K562 (cell line): ENCODE data around the gene PUDP. TPM values are rescaled to one million over a fixed set of nuclear protein-coding genes. Genes with fewer than 3 reads are reported as not detected.

Source experiments
- ATAC-seq: fragments of 200-7000 bp; cut with Tn5 transposase; 3 replicates; pipeline ENCODE4 v1.9.1; 2020; ENCODE audit warnings: moderate library complexity
- BruUV-seq: library from RNA; stranded (reverse); fragments of 400-500 nt; replicated peaks from 2 replicates; lab custom pipeline; 2021; lab: Mats Ljungman, UMichigan
- CTCF ChIA-PET: fragments of 300-600 bp; formaldehyde crosslinking; extraction: SDS; loops from one replicate; lab custom pipeline; 2021; ENCODE audit warnings: low intra/inter-chr PET ratio; lab: Yijun Ruan, JAX
- POLR2A ChIA-PET: fragments of 300-600, 350-650 bp; sonication (Branson Sonifier 250); formaldehyde crosslinking; extraction: SDS; loops from one replicate; lab custom pipeline; 2021; ENCODE audit warnings: antibody characterized with exemption, inconsistent platforms; lab: Yijun Ruan, JAX
- DNase-seq, 4 experiments: peaks; one replicate each; pipeline versions ENCODE4 v3.0.0 to v3.0.0-alpha.2; 2011 to 2018; ENCODE audit warnings: low spot score in 3 of 4, mixed read lengths in 3 of 4; ENCODE audit errors: extremely low read depth in 1 of 4
- FAIRE-seq: peaks from 2 replicates; lab custom pipeline; 2011; peaks lifted over from hg19 to GRCh38; lab: Jason Lieb, UNC
- H2AFZ ChIP-seq: 2 replicates; pipeline ENCODE4 v1.6.0; 2011; ENCODE audit warnings: low read depth, low read length, control low read depth, inconsistent platforms
- H3K27ac ChIP-seq: fragments of 200-600 bp; 3 replicates; pipeline ENCODE4 v1.8.0; 2011; ENCODE audit warnings: low read depth, mild to moderate bottlenecking, control low read depth, inconsistent platforms, low read length, moderate library complexity, mixed read lengths; ENCODE audit errors: extremely low read depth
- H3K27me3 ChIP-seq, 2 experiments: fragments of 300-600 bp in 1 of 2; 2 replicates in 1 of 2; 3 replicates in 1 of 2; pipeline versions ENCODE4 v1.6.0 to v1.8.0; 2011; ENCODE audit warnings: inconsistent platforms in 2 of 2, low read length in 2 of 2, mild to moderate bottlenecking in 1 of 2, mixed read lengths in 1 of 2, moderate library complexity in 1 of 2; ENCODE audit not compliant: control insufficient read depth in 2 of 2, insufficient read depth in 2 of 2
- H3K36me3 ChIP-seq: fragments of 300-600 bp; 3 replicates; pipeline ENCODE4 v1.8.0; 2011; ENCODE audit warnings: mild to moderate bottlenecking, low read length, inconsistent platforms; ENCODE audit not compliant: control insufficient read depth, insufficient read depth
- H3K4me1 ChIP-seq, 2 experiments: fragments of 200-600 bp in 1 of 2; replicated peaks in 1 of 2; 2 replicates in 1 of 2; 3 replicates in 1 of 2; pipeline versions ENCODE4 v1.5.1 to v1.8.0; 2011; ENCODE audit warnings: inconsistent platforms in 2 of 2, low read length in 2 of 2, mild to moderate bottlenecking in 1 of 2, mixed read lengths in 1 of 2, moderate library complexity in 1 of 2; ENCODE audit not compliant: control insufficient read depth in 2 of 2, insufficient read depth in 2 of 2
- H3K4me2 ChIP-seq: 2 replicates; pipeline ENCODE4 v1.6.1; 2011; ENCODE audit warnings: low read length, control low read depth, inconsistent platforms, mixed read lengths; ENCODE audit not compliant: insufficient read depth
- H3K4me3 ChIP-seq: fragments of 200-600 bp; sonication (generic), shearing (Covaris generic); 2 replicates; pipeline ENCODE4 v1.5.1; 2016; ENCODE audit warnings: control low read depth, inconsistent platforms
- H3K79me2 ChIP-seq: fragments of 200-600 bp; 3 replicates; pipeline ENCODE4 v1.8.0; 2011; ENCODE audit warnings: low read length, inconsistent platforms; ENCODE audit not compliant: control insufficient read depth, insufficient read depth
- H3K9ac ChIP-seq, 2 experiments: 2 replicates each; pipeline versions ENCODE4 v1.6.0 to v1.6.1; 2011; ENCODE audit warnings: low read depth in 2 of 2, low read length in 2 of 2, control low read depth in 1 of 2, inconsistent platforms in 1 of 2, mild to moderate bottlenecking in 1 of 2, mixed read lengths in 1 of 2; ENCODE audit not compliant: insufficient read depth in 1 of 2
- H3K9me1 ChIP-seq: one replicate; pipeline ENCODE4 v1.6.0; 2011; ENCODE audit warnings: inconsistent platforms, mild to moderate bottlenecking, low read length, moderate library complexity; ENCODE audit not compliant: control insufficient read depth, insufficient read depth
- H3K9me3 ChIP-seq: replicated peaks from 2 replicates; pipeline ENCODE4 v1.5.1; 2011; ENCODE audit warnings: low read depth, low read length, inconsistent platforms; ENCODE audit not compliant: control insufficient read depth, insufficient read depth
- H4K20me1 ChIP-seq: replicated peaks from 2 replicates; pipeline ENCODE4 v1.6.1; 2011; ENCODE audit warnings: low read length, inconsistent platforms, mixed read lengths; ENCODE audit not compliant: control insufficient read depth, insufficient read depth
- DEAF1 ChIP-seq: fragments of 450-650 bp; formaldehyde crosslinking; IDR thresholded peaks from 2 replicates; pipeline ENCODE4 v1.4.0; 2020; ENCODE audit warnings: mild to moderate bottlenecking, moderate library complexity
- ELF1 ChIP-seq: fragments of 200-800 bp; sonication (Bioruptor generic); IDR thresholded peaks from 2 replicates; pipeline ENCODE4 v1.6.1; 2016; ENCODE audit warnings: missing genetic modification characterization, missing compliant biosample characterization
- ERF ChIP-seq: fragments of 450-650 bp; formaldehyde crosslinking; IDR thresholded peaks from 2 replicates; pipeline ENCODE4 v1.4.0; 2020; ENCODE audit warnings: mild to moderate bottlenecking, mixed read lengths
- SRSF1 ChIP-seq: fragments of 200-400 bp; formaldehyde crosslinking; IDR thresholded peaks from 2 replicates; pipeline ENCODE4 v1.6.1; 2017; ENCODE audit warnings: mild to moderate bottlenecking, low read depth, low read length, moderate library complexity
- XRCC3 ChIP-seq: fragments of 450-650 bp; IDR thresholded peaks from 2 replicates; pipeline ENCODE4 v1.6.1; 2017; ENCODE audit warnings: mild to moderate bottlenecking, moderate library complexity
- ZBED1 ChIP-seq: IDR thresholded peaks from 2 replicates; pipeline ENCODE4 v1.6.1; 2014
- ZNF444 ChIP-seq: fragments of 250-450 bp; sonication (Bioruptor Pico); IDR thresholded peaks from 2 replicates; pipeline ENCODE4 v1.4.0; 2020; ENCODE audit warnings: mild to moderate bottlenecking, moderate library complexity
- WGBS: fragments of 100-300 bp; shearing (Covaris generic); methylation state at CpG from one replicate; pipeline ENCODE4 v1.1.6; 2016; ENCODE audit warnings: low coverage, mixed read lengths; ENCODE audit not compliant: insufficient coverage; ENCODE audit errors: missing lambda C conversion rate; 5-methylcytosine and 5-hydroxymethylcytosine counted together
- in situ Hi-C: fragments of 300-500 bp; cut with MboI; formaldehyde crosslinking; loops from 4 replicates; pipeline ENCODE4 v1.15.0; 2018; ENCODE audit warnings: inconsistent platforms, mixed read lengths
- intact Hi-C: fragments of 100-400 bp; cut with micrococcal nuclease; formaldehyde crosslinking; loops from 2 replicates; pipeline ENCODE4 v1.14.2; 2022
- polyA plus RNA-seq, 8 experiments: library from polyadenylated mRNA; depleted of rRNA in 4 of 8; stranded (reverse) in 5 of 8; unstranded in 3 of 8; fragments of >200 nt; fragmentation: Nextera tagmentation in 2 of 8; fragmentation: Illumina TruSeq in 1 of 8; extraction: Ambion mirVana in 2 of 8; extraction: Trizol in 1 of 8; gene quantifications; 2 replicates each; pipeline versions ENCODE4 v1.2.1 to v1.2.3, GENCODE V29; 2011 to 2014; ENCODE audit warnings: inconsistent platforms in 1 of 8, missing spikeins in 1 of 8
- total RNA-seq, 7 experiments: library from RNA; depleted of rRNA in 6 of 7; stranded (reverse); fragments of >200 nt in 6 of 7; fragmentation: Illumina TruSeq in 2 of 7; extraction: Trizol in 2 of 7; gene quantifications; 2 replicates each; pipeline versions ENCODE4 v1.2.1 to v1.2.3, GENCODE V29; 2011 to 2021; ENCODE audit warnings: low replicate concordance in 1 of 7

PUDP gene
- total and polyA plus RNA-seq, 9 of the 15 experiments (the other 6 are each of a cell fraction or from before 2014, with no cell fraction given), result 13.6 to 63.0 (median 29.2) TPM

GRCh38 chrX:7131621-7132020, 16.3 kb downstream of the PUDP start (continued):
- TF ChIP-seq XRCC3 (no peak), ELF1 (tag) (no peak), SRSF1 (no peak)

- ATAC-seq (no peak), DNase-seq (no peak), FAIRE-seq (no peak)
- no peak overlapping the region for H3K9ac ChIP-seq
- intact Hi-C loops, result no loop called here
- POLR2A ChIA-PET, result no interaction called here
- peaks cover 4 to 5% of the 10 kb centered on the region in 2 experiments; a peak in 3 of 5 replicates for H3K4me1 ChIP-seq
- WGBS, result 91% methylated on average over 2 of the region's 2 CpGs
- H3K36me3 ChIP-seq, result peaks cover 10% of the 10 kb centered on the region; the same call in 1 of the 3 replicates
- H3K4me3 ChIP-seq, result no peak overlapping the region
- H3K9me1 ChIP-seq, result peaks cover 4% of the 10 kb centered on the region
- no peak overlapping the region for H2AFZ ChIP-seq
- in situ Hi-C loops, result no loop called here
- no peak overlapping the region for H3K4me2 ChIP-seq
- H3K79me2 ChIP-seq, result peaks cover 49% of the 10 kb centered on the region
- H3K27ac ChIP-seq, result no peak overlapping the region
- TF ChIP-seq ZBED1, result no peak
- no peak for TF ChIP-seq ERF (CRISPR knock-in tag)
- TF ChIP-seq XRCC3, result no peak
- TF ChIP-seq DEAF1 (CRISPR knock-in tag), result no peak
- TF ChIP-seq ZNF444, result no peak
- TF ChIP-seq, all 486 proteins: peak for 0
- BruUV-seq, result no TSS peak
- H3K27me3 ChIP-seq, result no peaks in the 10 kb centered on the region
- CTCF ChIA-PET, result no interaction called here
- H3K9me3 ChIP-seq, result 0 out of 2 replicates have a peak, but pooled peaks cover 2% of the 10 kb centered on the region
- H4K20me1 ChIP-seq, result no peaks in the 10 kb centered on the region
These were observed 20.9 kb downstream of the PUDP start for GRCh38 chrX:7127056-7127455.
